Body of pancreas (tissue), 4 donors: Measurements from ENCODE around the gene DUSP19. TPM values are rescaled to one million over a fixed set of nuclear protein-coding genes. Genes with fewer than 3 reads are reported as not detected.
A peak's percentile ranks its signal among the peaks of the same experiment; 100 is the strongest.

Source experiments
- ATAC-seq: fragments of 150-250 bp; one replicate; pipeline ENCODE4 v1.9.1; 2016
- DNase-seq, 4 donors: peaks; one replicate each; pipeline ENCODE4 v3.0.0-alpha.2; 2019
- H3K27ac ChIP-seq, 4 donors: fragments of 200-600 bp; sonication (generic); 1 replicate in 3 of 4; 2 replicates in 1 of 4; pipeline versions ENCODE4 v1.5.1 to v1.6.1; 2016 to 2019; ENCODE audit warnings: mild to moderate bottlenecking in 1 of 4, mixed read lengths in 1 of 4, moderate library complexity in 1 of 4
- H3K27me3 ChIP-seq, 2 donors: fragments of 200-600 bp; sonication (generic); one replicate each; pipeline ENCODE4 v1.6.0; 2016; ENCODE audit warnings: mild to moderate bottlenecking in 1 of 2
- H3K36me3 ChIP-seq, 2 donors: fragments of 200-600 bp; sonication (generic); replicated peaks in 1 of 2; 2 replicates each; pipeline ENCODE4 v1.5.1; 2016; ENCODE audit warnings: low read depth in 2 of 2; ENCODE audit not compliant: insufficient read depth in 1 of 2
- H3K4me1 ChIP-seq: fragments of 200-600 bp; sonication (generic); one replicate; pipeline ENCODE4 v1.6.0; 2016
- H3K4me3 ChIP-seq, 2 donors: fragments of 200-600 bp; sonication (generic); 1 replicate in 1 of 2; 2 replicates in 1 of 2; pipeline ENCODE4 v1.5.1; 2016 to 2019
- H3K9me3 ChIP-seq, 3 donors: fragments of 200-600 bp; sonication (generic); 1 replicate in 2 of 3; 2 replicates in 1 of 3; pipeline ENCODE4 v1.5.1; 2016
- POLR2A ChIP-seq, 3 donors: fragments of 450-650 bp; IDR thresholded peaks; one replicate each; pipeline ENCODE4 v1.6.1; 2016; ENCODE audit warnings: antibody characterized with exemption in 3 of 3, mild to moderate bottlenecking in 2 of 3
- WGBS, 2 donors: methylation state at CpG; one replicate each; pipeline ENCODE4 v1.1.5; 2017; 5-methylcytosine and 5-hydroxymethylcytosine counted together
- intact Hi-C: fragments of 100-400 bp; cut with DNase I; formaldehyde crosslinking; loops from one replicate; pipeline ENCODE4 v1.15.1; 2023
- total RNA-seq, 2 donors: library from RNA; depleted of rRNA; stranded (reverse); fragments of >200 nt; gene quantifications; one replicate each; pipeline ENCODE4 v1.1.0, GENCODE V29; 2016
- TF ChIP-seq, protein P1 (sequence below), 7 experiments: fragments of 450-650 bp in 4 of 7; fragments of 200-600 bp in 3 of 7; sonication (generic) in 3 of 7; IDR thresholded peaks; one replicate each; pipeline ENCODE4 v1.5.1; 2016 to 2019; ENCODE audit warnings: antibody characterized with exemption in 7 of 7

DUSP19 gene
- total RNA-seq, 2 donors from 2014 or later = 1.6 to 2.0 TPM

DNA sequence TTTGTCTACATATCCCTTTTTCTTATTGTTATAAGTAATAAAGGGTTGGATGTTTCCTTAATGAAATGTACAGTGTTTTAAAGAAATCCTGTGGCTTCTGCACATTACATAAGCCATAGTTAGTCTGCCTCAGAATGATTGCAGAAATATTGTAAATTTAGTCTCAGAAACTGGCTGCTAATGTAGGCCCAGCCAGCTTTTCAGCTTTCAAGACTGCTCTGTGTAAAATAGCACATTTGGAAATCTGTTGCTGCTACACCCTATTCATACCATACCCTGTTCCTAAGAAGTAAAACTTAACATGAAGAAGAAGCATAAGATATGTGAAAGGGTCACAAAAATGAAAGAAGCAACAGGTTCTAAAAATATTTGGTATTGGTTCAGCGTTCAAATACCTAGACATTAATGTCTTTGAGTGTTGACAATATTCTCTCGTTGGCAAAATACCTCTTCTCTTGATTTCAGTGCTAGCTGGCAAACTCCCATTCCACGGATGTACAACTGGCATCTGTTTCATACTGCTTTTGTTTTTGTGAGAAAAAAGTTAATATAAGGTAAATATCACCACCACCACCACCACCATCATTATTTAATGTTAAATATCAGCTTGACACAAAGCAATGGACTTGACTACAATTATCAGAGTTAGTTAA is 21.1 kb upstream of the DUSP19 start:
- H3K27ac ChIP-seq = peak overlapping the region in 3 of 4 donors; percentile 29 to 84 (median 59)
- intact Hi-C loops = no loop called here
- H3K4me1 ChIP-seq = peaks cover 22% of the 10 kb centered on the region
- no peaks in the 10 kb centered on the region for H3K27me3 ChIP-seq
- 10 to 21% methylated on average over 3 of the region's 3 CpGs for WGBS, 2 donors
- TF ChIP-seq POLR2A (IDR thresholded peaks at IDR 0.05) = no peak
- TF ChIP-seq, protein P1, sequence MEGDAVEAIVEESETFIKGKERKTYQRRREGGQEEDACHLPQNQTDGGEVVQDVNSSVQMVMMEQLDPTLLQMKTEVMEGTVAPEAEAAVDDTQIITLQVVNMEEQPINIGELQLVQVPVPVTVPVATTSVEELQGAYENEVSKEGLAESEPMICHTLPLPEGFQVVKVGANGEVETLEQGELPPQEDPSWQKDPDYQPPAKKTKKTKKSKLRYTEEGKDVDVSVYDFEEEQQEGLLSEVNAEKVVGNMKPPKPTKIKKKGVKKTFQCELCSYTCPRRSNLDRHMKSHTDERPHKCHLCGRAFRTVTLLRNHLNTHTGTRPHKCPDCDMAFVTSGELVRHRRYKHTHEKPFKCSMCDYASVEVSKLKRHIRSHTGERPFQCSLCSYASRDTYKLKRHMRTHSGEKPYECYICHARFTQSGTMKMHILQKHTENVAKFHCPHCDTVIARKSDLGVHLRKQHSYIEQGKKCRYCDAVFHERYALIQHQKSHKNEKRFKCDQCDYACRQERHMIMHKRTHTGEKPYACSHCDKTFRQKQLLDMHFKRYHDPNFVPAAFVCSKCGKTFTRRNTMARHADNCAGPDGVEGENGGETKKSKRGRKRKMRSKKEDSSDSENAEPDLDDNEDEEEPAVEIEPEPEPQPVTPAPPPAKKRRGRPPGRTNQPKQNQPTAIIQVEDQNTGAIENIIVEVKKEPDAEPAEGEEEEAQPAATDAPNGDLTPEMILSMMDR (IDR thresholded peaks at IDR 0.05) = no peak
- DNase-seq = no peak
- H3K4me3 ChIP-seq = no peak overlapping the region
- H3K9me3 ChIP-seq = no peaks in the 10 kb centered on the region
- no peaks in the 10 kb centered on the region for H3K36me3 ChIP-seq
- peak; percentile 31 for ATAC-seq

DNA sequence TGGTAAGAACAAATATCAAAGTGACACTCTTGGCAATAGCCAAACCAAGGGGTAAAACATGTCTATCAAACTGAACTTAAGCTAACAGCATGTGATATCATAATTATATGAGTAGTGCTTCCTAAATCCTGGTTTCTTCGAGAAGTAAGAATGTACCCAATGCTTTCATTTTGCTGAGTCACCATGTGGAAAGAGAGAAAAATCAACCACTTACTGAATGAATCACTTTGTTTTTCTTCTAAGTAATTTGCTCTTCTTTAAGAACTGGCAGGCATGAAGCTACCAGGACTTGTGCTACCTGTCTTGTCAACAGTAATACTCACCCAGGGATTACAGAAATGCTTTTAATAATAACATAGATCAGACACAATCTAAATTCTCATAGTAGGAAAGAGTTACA is 19.0 kb upstream of the DUSP19 start:
- no peak for ATAC-seq
- no peak overlapping the region for H3K27ac ChIP-seq
- no peak for DNase-seq

DNA sequence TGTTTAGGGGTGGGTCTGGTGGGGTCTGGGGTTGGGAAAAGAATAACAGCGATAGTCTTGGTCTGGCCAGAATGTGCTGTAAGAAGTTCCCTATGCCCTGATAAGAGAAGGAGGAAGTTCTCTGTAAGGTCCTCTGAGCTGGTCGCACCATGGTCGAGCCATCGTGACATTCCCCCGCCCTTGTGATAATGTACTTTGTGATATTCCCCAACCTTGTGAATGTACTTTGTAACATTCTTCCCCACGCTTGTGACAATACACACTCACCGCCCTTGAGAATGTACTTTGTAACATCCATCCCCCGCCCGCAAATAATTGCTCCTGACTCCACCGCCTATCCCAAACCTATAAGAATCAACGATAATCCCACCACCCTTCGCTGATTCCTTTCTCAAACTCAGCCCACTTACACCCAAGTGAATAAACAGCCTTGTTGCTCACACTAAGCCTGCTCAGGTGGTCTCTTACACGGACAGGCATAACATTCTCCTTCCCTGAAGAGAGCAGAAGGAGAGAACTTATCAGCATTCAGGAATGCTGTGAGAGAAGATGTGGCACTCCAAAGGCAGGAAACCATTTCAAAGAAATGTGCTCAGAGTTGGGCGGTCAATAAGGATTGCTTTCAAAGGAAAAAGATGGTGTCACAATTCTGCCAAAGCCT is 17.8 kb upstream of the DUSP19 start:
- DNase-seq (no peak), ATAC-seq (no peak)
- H3K27ac ChIP-seq = no peak overlapping the region

More for the DNA sequence above, 19.0 kb upstream of the DUSP19 start:
- peaks cover 22% of the 10 kb centered on the region for H3K4me1 ChIP-seq
- intact Hi-C loops = no loop called here
- WGBS, 2 donors = 47 to 53% methylated on average over 1 of the region's 1 CpG
- H3K4me3 ChIP-seq = no peak overlapping the region
- H3K27me3 ChIP-seq = no peaks in the 10 kb centered on the region
- no peaks in the 10 kb centered on the region for H3K36me3 ChIP-seq
- no peaks in the 10 kb centered on the region for H3K9me3 ChIP-seq
- TF ChIP-seq, protein P1 (IDR thresholded peaks at IDR 0.05) = no peak
- no peak for TF ChIP-seq POLR2A (IDR thresholded peaks at IDR 0.05)

DNA sequence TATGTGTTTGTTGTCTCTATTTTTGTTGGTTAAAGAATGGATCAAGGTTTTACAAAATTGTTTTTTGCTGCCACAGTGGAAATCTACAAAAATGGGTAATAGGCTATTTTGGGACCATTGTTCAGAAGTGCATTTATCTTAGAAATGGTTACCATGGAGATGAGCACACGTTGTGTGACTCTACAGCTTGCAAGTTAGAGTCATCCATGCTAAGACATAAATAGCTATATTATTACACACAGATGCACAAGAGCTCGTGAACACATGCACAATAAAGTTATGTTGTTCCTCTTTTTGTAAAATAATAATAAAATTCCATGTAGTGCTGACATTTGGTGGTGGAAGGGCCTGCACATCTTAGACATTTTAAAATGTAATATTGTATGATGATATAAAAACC is 15.5 kb upstream of the DUSP19 start:
- WGBS, 2 donors = 33 to 38% methylated on average over 2 of the region's 2 CpGs
- Histone ChIP-seq H3K4me1 (peaks cover 4% of the 10 kb centered on the region), H3K27ac (no peak overlapping the region), H3K4me3 (no peak overlapping the region), H3K27me3 (no peaks in the 10 kb centered on the region), H3K9me3 (no peaks in the 10 kb centered on the region), H3K36me3 (no peaks in the 10 kb centered on the region)
- intact Hi-C loops = no loop called here
- DNase-seq (no peak), ATAC-seq (no peak)
- TF ChIP-seq, protein P1 (IDR thresholded peaks at IDR 0.05) = no peak
- TF ChIP-seq POLR2A (IDR thresholded peaks at IDR 0.05) = no peak

More for the DNA sequence above, 17.8 kb upstream of the DUSP19 start:
- Histone ChIP-seq H3K36me3 (no peaks in the 10 kb centered on the region), H3K27me3 (no peaks in the 10 kb centered on the region), H3K4me1 (peaks cover 22% of the 10 kb centered on the region), H3K4me3 (no peak overlapping the region), H3K9me3 (no peaks in the 10 kb centered on the region)
- intact Hi-C loops = no loop called here
- 93 to 95% methylated on average over 14 of the region's 14 CpGs for WGBS, 2 donors
- no peak for TF ChIP-seq POLR2A (IDR thresholded peaks at IDR 0.05)
- TF ChIP-seq, protein P1 (IDR thresholded peaks at IDR 0.05) = no peak
